Lower lobe of right lung (tissue), 2 donors: ENCODE data around the gene RGS17. TPM values are rescaled to one million over a fixed set of nuclear protein-coding genes. Genes with fewer than 3 reads are reported as not detected.
"Not testable (repeated sequence)": the region's sequence is repeated elsewhere in the genome, so short reads cannot be mapped to it uniquely, and the experiment has no call there.

Experiments used
- ATAC-seq, 2 donors: fragments of 200-7000 bp; cut with Tn5 transposase; one replicate each; pipeline ENCODE4 v1.9.1; 2020 to 2022; ENCODE audit warnings: mild to moderate bottlenecking in 2 of 2, moderate library complexity in 2 of 2
- DNase-seq: peaks from one replicate; pipeline ENCODE4 v3.0.0-alpha.2; 2020
- H3K27ac ChIP-seq: fragments of 200-600 bp; one replicate; pipeline ENCODE4 v1.8.0; 2022
- H3K27me3 ChIP-seq: fragments of 200-600 bp; one replicate; pipeline ENCODE4 v1.8.0; 2022; ENCODE audit warnings: low read depth
- H3K36me3 ChIP-seq: fragments of 200-600 bp; one replicate; pipeline ENCODE4 v1.8.0; 2022; ENCODE audit warnings: mild to moderate bottlenecking
- H3K4me1 ChIP-seq: fragments of 200-600 bp; one replicate; pipeline ENCODE4 v1.8.0; 2022
- H3K4me3 ChIP-seq: fragments of 200-600 bp; one replicate; pipeline ENCODE4 v1.8.0; 2022; ENCODE audit warnings: mild to moderate bottlenecking
- H3K9me3 ChIP-seq: fragments of 200-600 bp; one replicate; pipeline ENCODE4 v1.8.0; 2022
- CTCF ChIP-seq: fragments of 200-600 bp; IDR thresholded peaks from one replicate; pipeline ENCODE4 v1.8.0; 2022; ENCODE audit warnings: antibody characterized with exemption, mild to moderate bottlenecking
- intact Hi-C: fragments of 100-400 bp; cut with DNase I; formaldehyde crosslinking; loops from one replicate; pipeline ENCODE4 v1.11.0; 2022
- total RNA-seq: library from RNA; stranded (reverse); fragmentation: NEBNext Ultra II Directional; extraction: Animal tissue kit (Norgen Biotek cat#: 25700); gene quantifications from one replicate; pipeline ENCODE4 v1.2.1, GENCODE V29; 2021
- donor health status: DM: no; HTN: yes; CAD: no; lungs with severe emphysema.

RGS17 gene
- total RNA-seq, 1 donor from 2014 or later: 0.59 TPM

- intact Hi-C loops: no loop called here
- Histone ChIP-seq H3K27me3 (no peaks in the 10 kb centered on the region), H3K9me3 (no peaks in the 10 kb centered on the region), H3K4me1 (peaks cover 16% of the 10 kb centered on the region), H3K4me3 (no peak overlapping the region), H3K36me3 (peaks cover 49% of the 10 kb centered on the region), H3K27ac (no peak overlapping the region)
- ATAC-seq: no peak
- TF ChIP-seq CTCF: no peak
- DNase-seq: no peak
Measured at GRCh38 chr6:152973916-152974315, 157.2 kb downstream of the RGS17 start.

- ATAC-seq (no peak), DNase-seq (no peak)
- H3K4me3 ChIP-seq: no peak overlapping the region
- H3K27me3 ChIP-seq: no peaks in the 10 kb centered on the region
- TF ChIP-seq CTCF: no peak
- no peak overlapping the region for H3K27ac ChIP-seq
- no peaks in the 10 kb centered on the region for H3K9me3 ChIP-seq
- peaks cover 13% of the 10 kb centered on the region for H3K4me1 ChIP-seq
- peaks cover 49% of the 10 kb centered on the region for H3K36me3 ChIP-seq
- intact Hi-C loops: no loop called here
Measured at GRCh38 chr6:152969688-152970418, 161.2 kb downstream of the RGS17 start.

- DNase-seq, intact Hi-C loops: not testable (repeated sequence)
Measured at GRCh38 chr6:152966168-152966894, 164.8 kb downstream of the RGS17 start.

DNA sequence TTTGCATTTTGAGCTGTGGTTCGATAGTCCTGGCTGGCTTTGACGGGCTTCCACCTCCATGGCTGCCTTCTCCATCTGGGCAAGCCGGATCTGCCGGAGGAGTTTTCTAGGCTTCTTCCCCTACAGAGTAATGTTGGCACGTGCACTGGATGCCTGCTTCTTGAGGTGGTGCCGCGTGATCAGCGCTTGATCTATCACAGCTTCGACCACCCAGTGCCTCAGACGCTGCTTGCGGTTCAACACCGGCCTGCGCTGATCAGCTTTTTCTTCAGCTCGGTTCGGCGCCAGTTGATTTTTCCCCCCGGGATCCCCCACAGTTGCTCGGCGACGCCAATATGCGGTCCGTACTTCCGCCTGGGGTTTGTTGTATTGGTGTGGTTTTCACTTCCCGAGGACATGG lies 171.7 kb downstream of the RGS17 start:
- no peak for DNase-seq
- intact Hi-C loops: no loop called here
- TF ChIP-seq CTCF: no peak
- no peak overlapping the region for H3K4me3 ChIP-seq
- no peaks in the 10 kb centered on the region for H3K36me3 ChIP-seq
- no peaks in the 10 kb centered on the region for H3K9me3 ChIP-seq
- ATAC-seq: no peak
- H3K27me3 ChIP-seq: no peaks in the 10 kb centered on the region
- no peaks in the 10 kb centered on the region for H3K4me1 ChIP-seq
- no peak overlapping the region for H3K27ac ChIP-seq

More at GRCh38 chr6:152966168-152966894, 164.8 kb downstream of the RGS17 start:
- not testable (repeated sequence) for ATAC-seq, H3K27ac ChIP-seq, H3K27me3 ChIP-seq, H3K9me3 ChIP-seq, H3K4me1 ChIP-seq, H3K4me3 ChIP-seq
- peaks cover 14% of the 10 kb centered on the region for H3K36me3 ChIP-seq

GRCh38 chr6:152957796-152958195 lies 173.3 kb downstream of the RGS17 start:
- no peaks in the 10 kb centered on the region for H3K9me3 ChIP-seq
- no peak for TF ChIP-seq CTCF
- H3K27ac ChIP-seq: no peak overlapping the region
- ATAC-seq (no peak), DNase-seq (no peak)
- H3K4me1 ChIP-seq: no peaks in the 10 kb centered on the region
- no peaks in the 10 kb centered on the region for H3K36me3 ChIP-seq
- no peak overlapping the region for H3K4me3 ChIP-seq
- no peaks in the 10 kb centered on the region for H3K27me3 ChIP-seq
- intact Hi-C loops: no loop called here

Other genes starting within 250 kb of the RGS17 start
- 5.1 TPM for gene FBXO5, start 148.2 kb downstream of the RGS17 start, total RNA-seq
- gene MTRF1L, start 128.6 kb downstream of the RGS17 start, total RNA-seq: 15.6 TPM